Ovary (tissue), 9 donors: Measurements from ENCODE around the gene SAMM50. TPM values are rescaled to one million over a fixed set of nuclear protein-coding genes. Genes with fewer than 3 reads are reported as not detected.

Experiments used
- DNase-seq, 5 donors: peaks; one replicate each; pipeline ENCODE4 v3.0.0-alpha.2; 2019 to 2020
- H3K27ac ChIP-seq, 2 donors: fragments of 200-600 bp; one replicate each; pipeline versions ENCODE4 v1.5.1 to v1.8.0; 2019 to 2022
- H3K27me3 ChIP-seq: fragments of 200-600 bp; one replicate; pipeline ENCODE4 v1.8.0; 2022
- H3K36me3 ChIP-seq: fragments of 200-600 bp; sonication (generic); one replicate; pipeline ENCODE4 v1.5.1; 2019
- H3K4me1 ChIP-seq: one replicate; pipeline ENCODE4 v1.8.1; 2013; ENCODE audit warnings: mild to moderate bottlenecking, moderate library complexity; ENCODE audit not compliant: insufficient read depth
- H3K4me3 ChIP-seq: fragments of 200-600 bp; sonication (generic); one replicate; pipeline ENCODE4 v1.5.1; 2017
- H3K9me3 ChIP-seq, 2 donors: fragments of 200-600 bp in 1 of 2; sonication (generic) in 1 of 2; one replicate each; pipeline versions ENCODE4 v1.5.1 to v1.8.1; 2013 to 2019; ENCODE audit warnings: mild to moderate bottlenecking in 1 of 2, moderate library complexity in 1 of 2
- EP300 ChIP-seq: sonication (generic); formaldehyde crosslinking; IDR thresholded peaks from one replicate; pipeline ENCODE4 v1.6.1; 2017; ENCODE audit warnings: antibody characterized with exemption
- POLR2A ChIP-seq: fragments of 450-650 bp; IDR thresholded peaks from one replicate; pipeline ENCODE4 v1.6.1; 2017; ENCODE audit warnings: antibody characterized with exemption, mild to moderate bottlenecking, moderate library complexity
- WGBS, 3 donors: extraction: QIAGEN DNeasy Blood & Tissue Kit in 1 of 3; methylation state at CpG; one replicate each; pipeline versions ENCODE4 v1.1.5 to v1.1.7; 2013 to 2017; 5-methylcytosine and 5-hydroxymethylcytosine counted together
- intact Hi-C, 4 donors: fragments of 100-400 bp; cut with DNase I; formaldehyde crosslinking; loops; one replicate each; pipeline versions ENCODE4 v1.11.0 to v1.15.1; 2022 to 2023
- polyA plus RNA-seq, 2 donors: library from polyadenylated mRNA; stranded (reverse); fragments of 200-250 nt in 1 of 2; fragments of 350-450 nt in 1 of 2; fragmentation: Illumina TruSeq in 1 of 2; extraction: RNeasy Lipid Tissue Mini Kit (QIAGEN cat#74804) in 1 of 2; gene quantifications; one replicate each; pipeline ENCODE4 v1.2.3, GENCODE V29; 2013 to 2014
- total RNA-seq, 7 donors: library from RNA; depleted of rRNA in 2 of 7; stranded (reverse); fragments of >200 nt in 2 of 7; fragmentation: NEBNext Ultra II Directional in 3 of 7; extraction: Animal tissue kit (Norgen Biotek cat#: 25700) in 3 of 7; gene quantifications; one replicate each; pipeline versions ENCODE4 v1.1.0 to v1.2.4, GENCODE V29; 2016 to 2023
- TF ChIP-seq, protein P1 (sequence below), 3 donors: fragments of 450-650 bp in 2 of 3; fragments of 200-600 bp in 1 of 3; IDR thresholded peaks; one replicate each; pipeline versions ENCODE4 v1.5.1 to v1.8.0; 2016 to 2022; ENCODE audit warnings: antibody characterized with exemption in 3 of 3, mild to moderate bottlenecking in 1 of 3
- donor health status: DM: no; HTN: no; CAD: no; lungs with moderate emphysema.
- donor health status: DM: no; HTN: no; CAD: no.
- donor health status: Bipolar disorder and iron deficiency.
- donor health status: DM: yes; HTN: yes; CAD: no.
- donor health status: DM: no; HTN: no; CAD: no.
- donor health status: DM: yes; HTN: yes; CAD: no.

Gene SAMM50
- total and polyA plus RNA-seq, 9 donors = 18.0 to 60.2 (median 42.4) TPM

- DNase-seq = no peak
- Histone ChIP-seq H3K9me3 (no peaks in the 10 kb centered on the region), H3K27ac (no peak overlapping the region), H3K4me1 (no peaks in the 10 kb centered on the region), H3K4me3 (no peak overlapping the region), H3K36me3 (no peaks in the 10 kb centered on the region), H3K27me3 (no peaks in the 10 kb centered on the region)
- intact Hi-C loops = no loop called here
- TF ChIP-seq, protein P1, sequence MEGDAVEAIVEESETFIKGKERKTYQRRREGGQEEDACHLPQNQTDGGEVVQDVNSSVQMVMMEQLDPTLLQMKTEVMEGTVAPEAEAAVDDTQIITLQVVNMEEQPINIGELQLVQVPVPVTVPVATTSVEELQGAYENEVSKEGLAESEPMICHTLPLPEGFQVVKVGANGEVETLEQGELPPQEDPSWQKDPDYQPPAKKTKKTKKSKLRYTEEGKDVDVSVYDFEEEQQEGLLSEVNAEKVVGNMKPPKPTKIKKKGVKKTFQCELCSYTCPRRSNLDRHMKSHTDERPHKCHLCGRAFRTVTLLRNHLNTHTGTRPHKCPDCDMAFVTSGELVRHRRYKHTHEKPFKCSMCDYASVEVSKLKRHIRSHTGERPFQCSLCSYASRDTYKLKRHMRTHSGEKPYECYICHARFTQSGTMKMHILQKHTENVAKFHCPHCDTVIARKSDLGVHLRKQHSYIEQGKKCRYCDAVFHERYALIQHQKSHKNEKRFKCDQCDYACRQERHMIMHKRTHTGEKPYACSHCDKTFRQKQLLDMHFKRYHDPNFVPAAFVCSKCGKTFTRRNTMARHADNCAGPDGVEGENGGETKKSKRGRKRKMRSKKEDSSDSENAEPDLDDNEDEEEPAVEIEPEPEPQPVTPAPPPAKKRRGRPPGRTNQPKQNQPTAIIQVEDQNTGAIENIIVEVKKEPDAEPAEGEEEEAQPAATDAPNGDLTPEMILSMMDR (IDR thresholded peaks at IDR 0.05) = no peak
- TF ChIP-seq POLR2A (no peak), EP300 (no peak)
- 92 to 93% (median 92%) methylated on average over 7 of the region's 7 CpGs for whole genome bisulfite sequencing, 3 donors
Observed at GRCh38 chr22:43967069-43967468, 11.8 kb downstream of the SAMM50 start.

- DNase-seq = no peak
- Histone ChIP-seq H3K4me1 (no peaks in the 10 kb centered on the region), H3K27ac (no peak overlapping the region), H3K36me3 (no peaks in the 10 kb centered on the region), H3K9me3 (no peaks in the 10 kb centered on the region), H3K4me3 (no peak overlapping the region), H3K27me3 (no peaks in the 10 kb centered on the region)
- intact Hi-C loops = no loop called here
- no peak for TF ChIP-seq EP300
- no peak for TF ChIP-seq POLR2A
- TF ChIP-seq, protein P1 (IDR thresholded peaks at IDR 0.05) = no peak
- 93 to 95% (median 94%) methylated on average over 7 of the region's 7 CpGs for WGBS, 3 donors
Observed at GRCh38 chr22:43968614-43969013, 13.4 kb downstream of the SAMM50 start.

- intact Hi-C loops = no loop called here
- Histone ChIP-seq H3K4me3 (no peak overlapping the region), H3K27me3 (no peaks in the 10 kb centered on the region), H3K9me3 (no peaks in the 10 kb centered on the region), H3K4me1 (no peaks in the 10 kb centered on the region), H3K36me3 (no peaks in the 10 kb centered on the region), H3K27ac (no peak overlapping the region)
- TF ChIP-seq POLR2A = no peak
- TF ChIP-seq, protein P1 (IDR thresholded peaks at IDR 0.05) = no peak
- no peak for TF ChIP-seq EP300
- WGBS, 3 donors = 90 to 92% (median 92%) methylated on average over 19 of the region's 19 CpGs
- DNase-seq = no peak
Observed at GRCh38 chr22:43969021-43969878, 14.0 kb downstream of the SAMM50 start.

DNA sequence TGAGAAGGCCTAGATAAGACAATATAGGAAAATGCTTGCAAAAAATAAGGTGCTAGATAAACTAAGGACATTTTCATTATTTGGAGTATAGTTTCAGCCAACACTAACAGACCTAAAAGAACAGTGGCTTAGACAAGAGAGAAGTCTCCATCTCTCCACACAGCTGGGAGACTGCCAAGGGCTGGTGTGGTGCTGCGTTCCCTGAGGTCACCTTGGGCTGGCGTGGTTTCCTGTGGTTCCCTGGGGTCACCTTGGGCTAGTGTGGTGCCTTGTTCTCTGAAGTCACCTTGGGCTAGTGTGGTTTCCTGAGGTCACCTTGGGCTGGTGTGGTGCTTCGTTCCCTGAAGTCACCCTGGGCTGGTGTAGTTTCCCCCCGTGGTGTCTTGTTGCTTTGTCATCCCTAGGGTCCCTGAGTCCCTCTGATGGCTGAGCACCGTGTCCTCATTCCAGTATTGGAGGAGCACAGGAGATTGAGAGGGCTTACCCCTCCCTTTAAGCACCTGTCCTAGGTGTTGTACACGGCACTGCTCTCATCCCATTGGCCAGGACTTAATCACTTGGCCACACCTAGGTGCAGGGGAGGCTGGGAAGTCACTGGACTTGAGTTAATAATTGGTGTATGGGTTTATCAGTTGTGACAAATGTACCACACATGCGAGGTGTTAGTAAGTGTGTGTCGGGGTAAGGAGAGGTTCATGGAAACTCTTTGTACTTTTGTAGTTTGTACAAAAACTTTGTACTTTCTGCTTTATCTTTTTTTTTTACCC lies 14.9 kb downstream of the SAMM50 start:
- intact Hi-C loops = no loop called here
- Histone ChIP-seq H3K9me3 (no peaks in the 10 kb centered on the region), H3K27ac (no peak overlapping the region), H3K27me3 (no peaks in the 10 kb centered on the region), H3K4me3 (no peak overlapping the region), H3K4me1 (no peaks in the 10 kb centered on the region), H3K36me3 (no peaks in the 10 kb centered on the region)
- no peak for DNase-seq
- TF ChIP-seq EP300 (no peak), POLR2A (no peak)
- TF ChIP-seq, protein P1 (IDR thresholded peaks at IDR 0.05) = no peak
- 88 to 91% (median 89%) methylated on average over 8 of the region's 8 CpGs for WGBS, 3 donors
